Neuron (in vitro differentiated cells): ENCODE results near the gene MAML3.

ENCODE experiments used
- H2AFZ ChIP-seq: one replicate; pipeline ENCODE4 v1.6.1; 2013; ENCODE audit warnings: low read depth, mild to moderate bottlenecking, inconsistent platforms, low read length, moderate library complexity
- H3K27me3 ChIP-seq: one replicate; pipeline ENCODE4 v1.6.1; 2013; ENCODE audit warnings: low read length; ENCODE audit not compliant: insufficient read depth
- H3K36me3 ChIP-seq: one replicate; pipeline ENCODE4 v1.6.1; 2013; ENCODE audit warnings: low read length; ENCODE audit not compliant: insufficient read depth
- H3K4me1 ChIP-seq: one replicate; pipeline ENCODE4 v1.6.1; 2013; ENCODE audit warnings: low read length; ENCODE audit not compliant: insufficient read depth
- H3K4me3 ChIP-seq: 2 replicates; pipeline ENCODE4 v1.5.1; 2013; ENCODE audit warnings: mild to moderate bottlenecking, low read length, moderate library complexity
- H3K9me3 ChIP-seq: one replicate; pipeline ENCODE4 v1.6.1; 2013; ENCODE audit warnings: low read length

The MAML3 gene

DNA sequence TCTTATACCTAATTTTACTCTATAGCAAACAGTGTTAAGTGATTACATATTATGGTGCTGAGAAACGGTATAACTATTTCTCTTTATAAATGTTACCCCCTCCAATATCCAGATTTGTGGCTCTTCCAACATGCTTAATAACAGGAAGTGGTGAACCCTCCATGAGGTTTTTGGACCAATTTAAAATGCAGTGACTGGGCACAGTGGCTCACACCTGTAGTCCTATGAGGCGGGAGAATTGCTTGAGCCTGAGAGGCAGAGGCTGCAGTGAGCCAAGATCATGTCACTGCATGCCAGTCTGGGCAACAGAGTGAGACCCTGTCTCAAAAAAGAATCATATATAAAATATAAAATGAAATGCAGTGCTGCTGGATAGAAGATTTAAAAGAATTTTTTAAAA lies 351.1 kb downstream of the MAML3 start:
- Histone ChIP-seq H3K27me3 (no peaks in the 10 kb centered on the region), H3K4me3 (no peak overlapping the region)

DNA sequence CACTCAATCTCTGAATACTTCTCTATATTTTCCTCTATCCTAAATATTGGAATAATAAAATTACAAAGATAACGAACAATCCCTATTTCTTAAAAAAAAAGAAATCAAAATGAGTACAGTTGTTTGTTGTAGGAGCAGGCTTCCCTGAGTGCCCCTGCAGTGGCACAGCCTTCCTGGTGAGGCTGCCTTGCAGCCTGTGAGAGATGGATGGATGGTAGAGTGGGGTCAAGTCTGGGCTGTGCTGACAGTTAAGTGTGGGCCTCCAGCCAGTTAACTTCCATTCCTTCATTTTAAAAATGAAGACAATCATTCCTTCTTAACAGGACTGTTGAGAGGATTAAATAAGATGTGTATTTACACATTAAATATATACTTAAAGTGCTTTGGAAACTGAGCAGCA lies 351.5 kb downstream of the MAML3 start:
- H2AFZ ChIP-seq, result no peak overlapping the region
- no peak overlapping the region for H3K4me3 ChIP-seq
- no peaks in the 10 kb centered on the region for H3K36me3 ChIP-seq
- no peaks in the 10 kb centered on the region for H3K27me3 ChIP-seq
- peaks cover 27% of the 10 kb centered on the region for H3K4me1 ChIP-seq
- no peaks in the 10 kb centered on the region for H3K9me3 ChIP-seq

More for the DNA sequence above, 351.1 kb downstream of the MAML3 start:
- H3K4me1 ChIP-seq, result peaks cover 29% of the 10 kb centered on the region
- H2AFZ ChIP-seq, result no peak overlapping the region
- H3K9me3 ChIP-seq, result no peaks in the 10 kb centered on the region
- H3K36me3 ChIP-seq, result no peaks in the 10 kb centered on the region

DNA sequence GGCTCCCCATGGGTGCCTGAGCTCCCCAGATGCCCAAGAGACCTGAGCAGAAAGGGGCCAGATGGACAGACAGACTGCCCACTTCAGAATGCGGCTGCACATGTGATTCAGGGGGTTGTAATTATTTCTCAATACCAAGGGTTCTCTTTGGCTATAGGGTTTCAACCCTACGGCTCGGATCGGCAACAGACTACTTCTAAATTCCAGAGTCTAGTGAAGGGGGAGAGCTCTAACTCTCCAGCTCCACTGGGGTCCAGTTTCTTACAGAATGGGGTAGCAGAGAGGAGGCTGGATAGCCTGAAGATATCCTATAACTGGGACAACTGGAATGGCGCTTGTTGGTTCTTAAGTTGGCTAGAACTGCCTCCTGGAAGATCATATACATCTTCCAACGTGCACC lies 352.1 kb downstream of the MAML3 start:
- Histone ChIP-seq H3K4me1 (peaks cover 27% of the 10 kb centered on the region), H3K27me3 (no peaks in the 10 kb centered on the region), H3K36me3 (no peaks in the 10 kb centered on the region), H3K4me3 (no peak overlapping the region), H3K9me3 (no peaks in the 10 kb centered on the region), H2AFZ (no peak overlapping the region)

DNA sequence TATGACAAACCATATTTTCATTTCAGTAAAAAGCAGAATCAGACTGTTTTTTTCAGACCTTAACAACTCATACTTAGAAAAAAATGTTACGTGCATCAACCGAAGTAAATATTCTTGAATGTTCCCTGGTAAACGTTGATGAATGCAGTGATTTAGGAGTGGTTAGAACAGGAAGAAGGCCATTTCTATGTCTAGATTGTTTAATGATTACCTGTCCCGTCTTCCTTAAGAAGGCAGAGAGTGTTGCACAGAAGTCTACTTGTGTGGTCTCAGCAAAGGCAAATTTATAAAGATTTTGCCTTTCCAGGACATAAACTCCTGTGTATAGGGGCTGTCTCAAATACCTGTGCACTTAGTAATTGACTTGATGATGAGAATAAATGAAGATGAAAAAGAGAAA lies 353.9 kb downstream of the MAML3 start:
- Histone ChIP-seq H2AFZ (no peak overlapping the region), H3K27me3 (no peaks in the 10 kb centered on the region), H3K4me3 (no peak overlapping the region), H3K36me3 (no peaks in the 10 kb centered on the region), H3K4me1 (peaks cover 32% of the 10 kb centered on the region), H3K9me3 (no peaks in the 10 kb centered on the region)

DNA sequence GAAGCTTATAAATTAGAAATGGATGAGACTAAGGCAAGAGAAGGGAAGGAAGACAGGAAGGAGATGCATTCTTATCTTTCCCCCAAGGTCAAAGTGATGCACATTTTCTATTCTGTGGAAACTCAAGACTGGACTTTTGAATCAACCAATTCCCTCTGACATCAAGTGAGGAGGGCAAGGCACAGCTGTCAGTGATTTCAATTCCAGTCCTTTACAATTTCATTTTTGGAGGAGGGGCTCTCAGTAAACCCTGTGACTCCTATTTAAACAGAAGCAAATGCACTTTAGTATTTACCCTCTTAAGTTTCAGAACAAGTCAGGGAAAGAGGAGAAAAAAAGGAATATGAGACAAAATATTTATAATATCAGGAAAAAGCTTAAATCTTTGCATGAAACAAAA lies 354.4 kb downstream of the MAML3 start:
- Histone ChIP-seq H3K9me3 (no peaks in the 10 kb centered on the region), H3K36me3 (no peaks in the 10 kb centered on the region), H2AFZ (no peak overlapping the region), H3K4me3 (no peak overlapping the region), H3K4me1 (peaks cover 32% of the 10 kb centered on the region), H3K27me3 (no peaks in the 10 kb centered on the region)

DNA sequence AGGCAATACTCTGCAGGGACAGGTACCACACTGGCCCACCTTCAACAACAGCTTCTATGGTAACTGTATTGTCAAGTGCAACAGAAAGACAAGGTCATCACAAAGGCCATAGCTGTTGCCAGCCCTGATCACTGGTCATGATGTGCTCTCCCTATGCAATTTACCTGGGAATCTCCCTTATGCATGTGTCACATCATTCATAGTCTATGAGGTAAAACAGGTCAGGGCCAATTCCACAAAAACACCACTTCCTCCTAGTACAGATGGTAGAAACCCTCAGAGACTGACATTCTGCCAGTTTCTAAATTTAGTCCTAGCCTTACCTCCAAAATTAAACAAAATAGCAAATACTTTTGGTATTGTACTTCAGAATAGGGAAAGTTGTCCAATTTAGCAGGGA lies 355.5 kb downstream of the MAML3 start:
- Histone ChIP-seq H3K36me3 (no peaks in the 10 kb centered on the region), H3K4me3 (no peak overlapping the region), H3K9me3 (no peaks in the 10 kb centered on the region), H2AFZ (no peak overlapping the region), H3K4me1 (peaks cover 32% of the 10 kb centered on the region), H3K27me3 (no peaks in the 10 kb centered on the region)

DNA sequence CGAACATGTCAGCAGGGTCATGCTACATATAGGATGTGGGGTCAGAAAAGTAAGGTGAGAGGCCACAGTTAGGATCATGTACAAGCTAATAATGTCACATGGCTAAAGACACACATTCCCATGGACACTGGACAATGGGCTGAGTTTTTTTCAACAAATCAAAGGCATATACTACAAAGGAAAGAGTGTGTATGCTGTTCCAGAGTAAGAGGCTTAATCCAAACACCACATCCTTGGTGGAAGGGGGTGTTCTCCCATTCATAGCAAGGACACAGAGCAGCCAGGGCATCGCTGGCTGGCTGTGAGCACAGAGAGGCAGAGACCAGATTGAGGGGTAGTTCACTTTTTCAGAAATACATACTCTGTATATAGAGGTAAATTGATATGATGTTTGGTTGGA lies 356.7 kb downstream of the MAML3 start:
- peaks cover 32% of the 10 kb centered on the region for H3K4me1 ChIP-seq
- H2AFZ ChIP-seq, result no peak overlapping the region
- H3K36me3 ChIP-seq, result no peaks in the 10 kb centered on the region
- H3K9me3 ChIP-seq, result no peaks in the 10 kb centered on the region
- H3K4me3 ChIP-seq, result no peak overlapping the region
- H3K27me3 ChIP-seq, result no peaks in the 10 kb centered on the region

DNA sequence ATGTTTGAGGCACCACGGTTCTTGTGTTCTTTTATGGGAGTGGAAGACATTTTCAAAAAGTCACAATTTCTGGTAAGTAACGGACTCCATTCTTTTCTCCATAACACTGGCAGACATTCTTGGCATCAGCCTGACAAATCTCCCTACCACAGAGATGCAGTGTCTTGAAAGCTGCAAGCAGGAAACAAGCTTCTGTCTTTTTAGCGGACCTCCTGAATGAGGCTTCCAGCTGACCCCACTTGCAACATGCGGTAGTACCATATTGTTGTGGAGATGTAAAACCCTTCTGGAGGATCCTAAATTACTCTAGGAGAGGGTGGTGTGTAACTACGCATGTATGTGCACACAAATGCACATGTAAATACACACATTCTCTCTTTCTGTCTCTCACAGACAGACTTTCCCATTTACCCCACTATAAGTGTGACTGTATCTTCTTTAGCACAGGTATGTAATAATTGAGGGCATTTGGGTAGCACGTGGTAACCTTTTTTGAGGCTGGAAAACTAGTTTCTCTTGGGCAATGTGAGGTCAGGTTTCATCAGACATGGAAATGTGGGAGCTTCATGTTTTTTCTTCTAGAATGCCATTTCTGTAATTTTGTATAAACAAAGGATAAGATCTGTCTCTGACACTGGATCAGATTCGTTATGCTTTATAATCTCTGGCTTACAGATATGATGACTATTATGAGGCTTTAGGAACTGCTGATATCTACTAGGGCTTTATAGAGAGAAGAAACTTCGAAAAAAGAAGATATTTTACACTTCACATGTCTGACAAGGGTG lies 358.3 kb downstream of the MAML3 start:
- no peaks in the 10 kb centered on the region for H3K9me3 ChIP-seq
- no peaks in the 10 kb centered on the region for H3K27me3 ChIP-seq
- no peak overlapping the region for H2AFZ ChIP-seq
- H3K36me3 ChIP-seq, result no peaks in the 10 kb centered on the region
- no peak overlapping the region for H3K4me3 ChIP-seq
- H3K4me1 ChIP-seq, result peaks cover 24% of the 10 kb centered on the region

DNA sequence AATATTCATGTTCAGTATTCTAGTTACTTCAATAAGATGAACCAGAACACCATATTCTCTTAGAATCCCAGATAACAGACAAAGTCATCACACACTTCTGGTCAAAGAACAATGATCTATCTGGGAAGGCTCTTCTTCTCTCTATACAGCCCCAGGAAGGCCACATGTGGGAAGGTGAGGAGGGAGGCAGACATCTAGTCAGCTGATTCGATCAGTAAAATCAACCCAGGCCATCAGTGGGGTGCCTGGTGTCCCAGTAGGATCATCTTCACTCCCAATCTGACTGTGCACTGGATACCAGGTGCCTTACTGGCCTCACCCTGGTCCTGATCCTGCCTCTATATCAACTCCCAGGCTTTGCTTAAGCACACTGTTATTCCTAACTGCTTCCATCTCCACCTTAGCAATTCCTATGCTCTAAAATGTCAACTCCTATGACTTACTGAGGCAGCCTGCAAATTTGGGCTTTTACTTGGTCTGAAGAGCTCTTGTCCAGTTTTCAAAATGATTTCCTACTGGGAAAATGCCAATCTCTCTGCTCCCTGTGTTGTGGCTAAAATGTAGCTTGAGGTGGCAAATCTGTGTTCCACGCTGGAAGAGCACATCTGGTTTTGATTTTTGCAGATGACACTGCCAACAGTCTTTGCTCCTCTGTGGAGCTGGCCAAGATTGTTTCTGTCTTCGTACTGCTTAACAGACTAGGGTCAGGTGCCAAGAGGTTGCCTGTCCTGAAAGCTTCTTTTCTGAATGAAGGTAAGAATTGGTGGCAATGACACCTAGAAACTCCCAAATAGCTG lies 359.6 kb downstream of the MAML3 start:
- H3K36me3 ChIP-seq, result no peaks in the 10 kb centered on the region
- H2AFZ ChIP-seq, result no peak overlapping the region
- no peaks in the 10 kb centered on the region for H3K27me3 ChIP-seq
- no peak overlapping the region for H3K4me3 ChIP-seq
- no peaks in the 10 kb centered on the region for H3K9me3 ChIP-seq
- peaks cover 10% of the 10 kb centered on the region for H3K4me1 ChIP-seq

DNA sequence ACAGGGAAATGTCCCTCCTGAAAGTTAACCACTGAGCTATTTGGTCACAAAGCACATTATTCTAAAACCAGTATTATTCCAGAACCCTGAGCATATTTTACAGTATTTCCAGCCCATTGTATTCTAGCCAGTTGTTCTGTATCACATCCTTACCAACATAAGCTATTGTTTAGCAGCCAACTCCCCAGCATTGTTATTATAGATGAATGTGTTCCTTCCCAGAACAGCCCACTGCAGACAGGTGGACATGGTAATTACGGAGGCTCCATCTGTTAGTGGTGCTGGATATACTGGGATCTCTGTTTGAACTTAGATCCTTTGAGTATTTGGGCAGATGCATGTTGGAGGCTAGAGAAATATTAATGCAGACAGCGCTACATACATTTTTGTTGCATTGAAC lies 362.3 kb downstream of the MAML3 start:
- Histone ChIP-seq H3K36me3 (no peaks in the 10 kb centered on the region), H3K4me1 (peaks cover 11% of the 10 kb centered on the region), H3K27me3 (no peaks in the 10 kb centered on the region), H3K4me3 (no peak overlapping the region), H2AFZ (no peak overlapping the region), H3K9me3 (no peaks in the 10 kb centered on the region)

DNA sequence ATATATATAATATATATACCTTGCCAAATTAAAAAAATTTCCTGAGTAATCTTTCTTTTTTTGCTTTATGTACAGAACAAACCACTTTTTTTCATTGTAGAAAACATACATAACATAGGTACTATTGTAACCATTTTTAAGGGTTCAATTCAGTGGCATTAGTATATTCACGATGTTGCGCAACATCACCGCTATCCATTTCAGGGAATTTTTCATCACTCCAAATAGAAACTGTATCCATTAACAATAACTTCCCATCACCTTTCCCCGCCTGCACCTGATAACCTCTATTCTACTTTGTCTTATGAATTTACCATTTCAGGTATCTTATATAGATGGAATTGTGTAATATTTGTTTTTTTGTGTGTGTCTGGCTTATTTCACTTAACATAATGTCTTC lies 363.7 kb downstream of the MAML3 start:
- Histone ChIP-seq H3K4me1 (peaks cover 11% of the 10 kb centered on the region), H3K4me3 (no peak overlapping the region)

DNA sequence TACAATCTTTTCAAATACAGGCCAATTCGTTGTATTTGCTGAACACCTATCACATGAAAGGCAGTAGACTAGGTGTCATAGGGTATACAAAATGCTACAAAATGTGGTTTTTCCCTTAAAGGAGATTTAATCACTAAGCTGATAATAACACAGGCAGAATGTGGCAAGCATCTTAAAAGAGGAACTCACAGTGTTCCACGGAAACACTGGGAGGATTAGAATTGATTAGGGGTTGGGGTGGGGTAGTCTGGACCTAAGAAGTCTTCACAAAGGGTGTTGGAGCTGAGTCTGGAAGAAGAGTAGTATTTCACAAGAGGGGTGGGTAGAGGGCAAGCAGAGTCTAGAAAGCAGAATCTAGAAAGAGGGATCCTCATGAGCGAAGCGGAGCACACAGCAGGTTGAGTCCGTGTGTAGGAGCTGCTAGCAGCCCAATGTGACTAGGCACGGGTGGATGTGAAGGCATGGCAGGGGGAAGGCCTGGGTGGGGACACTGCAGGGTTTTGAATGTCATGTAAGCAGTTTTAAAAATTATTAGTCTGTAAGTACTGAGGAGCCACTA lies 364.8 kb downstream of the MAML3 start:
- Histone ChIP-seq H3K27me3 (no peaks in the 10 kb centered on the region), H3K4me1 (peaks cover 12% of the 10 kb centered on the region), H3K4me3 (no peak overlapping the region), H3K36me3 (no peaks in the 10 kb centered on the region), H2AFZ (no peak overlapping the region), H3K9me3 (no peaks in the 10 kb centered on the region)

More for the DNA sequence above, 363.7 kb downstream of the MAML3 start:
- no peaks in the 10 kb centered on the region for H3K36me3 ChIP-seq
- no peaks in the 10 kb centered on the region for H3K27me3 ChIP-seq
- no peaks in the 10 kb centered on the region for H3K9me3 ChIP-seq
- H2AFZ ChIP-seq, result no peak overlapping the region
